Measurements from ENCODE around the gene SRGAP1.

The SRGAP1 gene

DNA sequence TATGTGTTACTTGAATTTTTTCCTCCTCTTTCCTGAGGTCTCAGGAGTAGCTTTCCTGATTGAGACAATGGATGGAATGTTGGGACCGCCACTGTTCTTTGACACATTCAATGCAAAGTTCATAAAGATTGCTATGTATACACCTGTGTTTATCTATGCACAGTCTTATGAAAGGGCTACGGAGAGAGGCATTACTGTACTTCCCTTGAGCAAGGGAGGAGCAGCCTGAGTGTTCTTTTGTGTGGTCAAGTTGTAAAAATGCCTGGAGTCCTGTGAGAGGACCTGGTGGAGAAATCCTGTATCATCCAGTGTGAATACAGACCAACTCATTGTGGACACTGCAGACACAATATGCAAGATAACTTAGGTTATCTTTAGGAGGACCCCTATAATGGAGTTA is 1.2 kb downstream of the SRGAP1 start:
- TF ChIP-seq SIN3A (IDR thresholded peaks at IDR 0.05; ENCODE audit: borderline replicate concordance, insufficient read depth, low read length) (no peak), FOXP2 (optimal IDR thresholded peaks at IDR 0.05; ENCODE audit: borderline replicate concordance, extremely low read depth, extremely low read length, insufficient read depth) (no peak), TAF1 (IDR thresholded peaks at IDR 0.05; ENCODE audit: borderline replicate concordance, insufficient read depth, low read length) (no peak), POLR2AphosphoS5 (IDR thresholded peaks at IDR 0.05; ENCODE audit: low read depth, low read length) (no peak)
- TF ChIP-seq, protein P1, sequence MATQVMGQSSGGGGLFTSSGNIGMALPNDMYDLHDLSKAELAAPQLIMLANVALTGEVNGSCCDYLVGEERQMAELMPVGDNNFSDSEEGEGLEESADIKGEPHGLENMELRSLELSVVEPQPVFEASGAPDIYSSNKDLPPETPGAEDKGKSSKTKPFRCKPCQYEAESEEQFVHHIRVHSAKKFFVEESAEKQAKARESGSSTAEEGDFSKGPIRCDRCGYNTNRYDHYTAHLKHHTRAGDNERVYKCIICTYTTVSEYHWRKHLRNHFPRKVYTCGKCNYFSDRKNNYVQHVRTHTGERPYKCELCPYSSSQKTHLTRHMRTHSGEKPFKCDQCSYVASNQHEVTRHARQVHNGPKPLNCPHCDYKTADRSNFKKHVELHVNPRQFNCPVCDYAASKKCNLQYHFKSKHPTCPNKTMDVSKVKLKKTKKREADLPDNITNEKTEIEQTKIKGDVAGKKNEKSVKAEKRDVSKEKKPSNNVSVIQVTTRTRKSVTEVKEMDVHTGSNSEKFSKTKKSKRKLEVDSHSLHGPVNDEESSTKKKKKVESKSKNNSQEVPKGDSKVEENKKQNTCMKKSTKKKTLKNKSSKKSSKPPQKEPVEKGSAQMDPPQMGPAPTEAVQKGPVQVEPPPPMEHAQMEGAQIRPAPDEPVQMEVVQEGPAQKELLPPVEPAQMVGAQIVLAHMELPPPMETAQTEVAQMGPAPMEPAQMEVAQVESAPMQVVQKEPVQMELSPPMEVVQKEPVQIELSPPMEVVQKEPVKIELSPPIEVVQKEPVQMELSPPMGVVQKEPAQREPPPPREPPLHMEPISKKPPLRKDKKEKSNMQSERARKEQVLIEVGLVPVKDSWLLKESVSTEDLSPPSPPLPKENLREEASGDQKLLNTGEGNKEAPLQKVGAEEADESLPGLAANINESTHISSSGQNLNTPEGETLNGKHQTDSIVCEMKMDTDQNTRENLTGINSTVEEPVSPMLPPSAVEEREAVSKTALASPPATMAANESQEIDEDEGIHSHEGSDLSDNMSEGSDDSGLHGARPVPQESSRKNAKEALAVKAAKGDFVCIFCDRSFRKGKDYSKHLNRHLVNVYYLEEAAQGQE (IDR thresholded peaks at IDR 0.05; ENCODE audit: insufficient read depth in 1 of 2, low read depth in 2 of 2, low read length in 2 of 2), result no peak

DNA sequence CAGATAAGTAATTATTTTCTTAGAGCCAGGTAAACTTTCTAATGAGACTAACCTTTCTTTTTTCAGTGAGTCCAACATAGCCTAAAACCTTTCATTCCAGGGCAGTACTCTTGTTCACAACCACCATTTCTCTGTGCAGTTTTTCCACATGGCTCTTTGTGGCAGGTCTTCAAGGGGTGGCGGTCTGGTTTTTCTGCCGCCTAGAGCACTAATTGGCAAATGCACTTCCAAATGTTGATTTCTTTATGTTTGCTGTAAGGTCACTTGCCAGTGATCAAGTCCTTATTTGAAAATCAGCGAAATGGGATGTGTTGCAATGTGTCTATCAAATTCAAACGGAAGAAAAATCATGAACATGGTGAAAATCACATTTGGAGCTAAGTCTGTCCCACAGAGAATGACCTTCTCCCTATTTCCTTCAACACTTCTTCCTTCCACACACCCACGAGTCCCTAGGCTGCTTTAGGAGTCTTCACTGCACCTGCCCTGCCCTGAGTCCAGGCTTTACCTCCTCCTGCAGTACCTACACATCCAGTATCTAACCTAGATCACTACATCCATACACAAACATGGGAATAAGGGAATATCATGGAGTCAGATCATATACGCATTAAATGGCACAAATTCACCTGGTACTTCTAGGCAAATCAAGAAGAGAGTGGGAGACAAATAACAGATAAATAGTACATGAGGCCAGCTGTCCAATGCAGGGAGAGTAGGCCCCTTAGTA is 1.9 kb downstream of the SRGAP1 start:
- TF ChIP-seq, protein P1 (IDR thresholded peaks at IDR 0.05; ENCODE audit: insufficient read depth in 1 of 2, low read depth in 2 of 2, low read length in 2 of 2), result no peak
- TF ChIP-seq TAF1 (IDR thresholded peaks at IDR 0.05; ENCODE audit: borderline replicate concordance, insufficient read depth, low read length), result no peak
- TF ChIP-seq FOXP2 (optimal IDR thresholded peaks at IDR 0.05; ENCODE audit: borderline replicate concordance, extremely low read depth, extremely low read length, insufficient read depth), result no peak
- TF ChIP-seq POLR2AphosphoS5 (IDR thresholded peaks at IDR 0.05; ENCODE audit: low read depth, low read length), result no peak
- no peak for TF ChIP-seq SIN3A (IDR thresholded peaks at IDR 0.05; ENCODE audit: borderline replicate concordance, insufficient read depth, low read length)

DNA sequence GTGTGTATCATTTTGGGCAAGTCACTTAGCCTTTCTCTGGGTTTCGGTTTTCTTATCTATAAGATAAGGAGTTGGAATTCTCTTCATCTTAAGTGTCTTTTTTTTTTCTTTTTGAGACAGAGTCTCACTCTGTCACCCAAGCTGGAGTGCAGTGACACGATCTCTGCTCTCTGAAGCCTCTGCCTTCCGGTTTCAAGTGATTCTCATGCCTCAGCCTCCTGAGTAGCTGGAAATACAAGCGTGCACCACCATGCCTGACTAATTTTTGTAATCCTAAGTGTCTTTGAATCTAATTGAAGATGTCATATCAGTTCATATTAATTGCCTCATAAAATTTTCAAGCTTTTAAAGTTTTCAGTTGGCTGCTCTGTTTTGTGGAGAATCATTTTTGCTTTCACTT is 4.0 kb downstream of the SRGAP1 start:
- TF ChIP-seq SIN3A (IDR thresholded peaks at IDR 0.05; ENCODE audit: borderline replicate concordance, insufficient read depth, low read length) (no peak), FOXP2 (optimal IDR thresholded peaks at IDR 0.05; ENCODE audit: borderline replicate concordance, extremely low read depth, extremely low read length, insufficient read depth) (no peak), POLR2AphosphoS5 (IDR thresholded peaks at IDR 0.05; ENCODE audit: low read depth, low read length) (no peak), TAF1 (IDR thresholded peaks at IDR 0.05; ENCODE audit: borderline replicate concordance, insufficient read depth, low read length) (no peak)
- TF ChIP-seq, protein P1 (IDR thresholded peaks at IDR 0.05; ENCODE audit: insufficient read depth in 1 of 2, low read depth in 2 of 2, low read length in 2 of 2), result no peak

DNA sequence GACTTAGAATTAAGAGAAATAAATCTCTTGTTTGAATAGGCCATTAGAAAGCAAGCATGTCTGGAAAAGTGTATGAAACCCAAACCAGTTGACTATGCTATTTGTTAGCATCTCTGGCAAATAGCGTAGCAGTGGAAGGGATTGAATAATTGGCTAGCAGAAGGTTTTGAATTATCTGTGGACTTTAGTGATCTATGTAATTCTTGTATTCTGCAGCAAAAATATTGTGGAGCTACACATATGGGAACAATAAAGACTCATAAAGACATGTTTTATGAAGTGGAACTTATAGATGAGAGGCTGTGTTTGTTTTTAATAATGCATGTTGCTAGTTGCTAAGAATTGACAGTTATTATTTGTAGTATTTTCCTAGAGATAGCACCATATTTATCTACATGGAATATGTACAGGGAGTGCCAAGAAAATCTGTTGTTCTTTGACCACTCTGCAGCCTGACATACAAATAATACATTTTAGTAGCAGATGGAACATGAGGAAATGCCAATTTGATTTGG is 4.7 kb downstream of the SRGAP1 start:
- TF ChIP-seq, protein P1 (IDR thresholded peaks at IDR 0.05; ENCODE audit: insufficient read depth in 1 of 2, low read depth in 2 of 2, low read length in 2 of 2), result no peak
- TF ChIP-seq SIN3A (IDR thresholded peaks at IDR 0.05; ENCODE audit: borderline replicate concordance, insufficient read depth, low read length) (no peak), TAF1 (IDR thresholded peaks at IDR 0.05; ENCODE audit: borderline replicate concordance, insufficient read depth, low read length) (no peak), POLR2AphosphoS5 (IDR thresholded peaks at IDR 0.05; ENCODE audit: low read depth, low read length) (no peak), FOXP2 (optimal IDR thresholded peaks at IDR 0.05; ENCODE audit: borderline replicate concordance, extremely low read depth, extremely low read length, insufficient read depth) (no peak)

Data from PFSK-1 (cell line).